Activated CD4-positive, alpha-beta T cell treated with anti-CD3 and anti-CD28 coated beads for 36 hours (primary cell): ENCODE results near the gene C20orf141. TPM values are rescaled to one million over a fixed set of nuclear protein-coding genes. Genes with fewer than 3 reads are reported as not detected.
"Not testable (repeated sequence)": the region's sequence is repeated elsewhere in the genome, so short reads cannot be mapped to it uniquely, and the experiment has no call there.

Experiments
- ATAC-seq: fragments of 200-7000 bp; cut with Tn5 transposase; one replicate; pipeline ENCODE4 v1.10.0; 2021; ENCODE audit warnings: mild to moderate bottlenecking, moderate library complexity
- CTCF ChIA-PET: fragments of 350-600 bp; sonication (Branson Sonifier 250); formaldehyde crosslinking; loops from one replicate; lab custom pipeline; 2021; ENCODE audit warnings: antibody characterized with exemption; lab: Charles Lee
- POLR2A ChIA-PET: fragments of 350-600 bp; sonication (Branson Sonifier 250); formaldehyde crosslinking; loops from one replicate; lab custom pipeline; 2021; ENCODE audit warnings: antibody characterized with exemption, inconsistent platforms; lab: Charles Lee
- DNase-seq: peaks from one replicate; pipeline ENCODE4 v3.0.0-alpha.2; 2020
- H3K27ac Mint-ChIP-seq: one replicate; pipeline ENCODE4 v1.8.0; 2021; ENCODE audit warnings: mixed read lengths
- H3K27me3 Mint-ChIP-seq: one replicate; pipeline ENCODE4 v1.8.0; 2021; ENCODE audit warnings: mixed read lengths
- H3K36me3 Mint-ChIP-seq: one replicate; pipeline ENCODE4 v1.8.0; 2021; ENCODE audit warnings: low read depth, mixed read lengths
- H3K4me1 Mint-ChIP-seq: one replicate; pipeline ENCODE4 v1.8.0; 2021; ENCODE audit warnings: mixed read lengths
- H3K4me3 Mint-ChIP-seq: one replicate; pipeline ENCODE4 v1.8.0; 2021; ENCODE audit warnings: mild to moderate bottlenecking, moderate library complexity, mixed read lengths
- H3K9me3 Mint-ChIP-seq: one replicate; pipeline ENCODE4 v1.8.0; 2021; ENCODE audit warnings: low read depth, mixed read lengths
- intact Hi-C, 2 experiments: fragments of 100-400 bp; cut with DNase I in 1 of 2; cut with micrococcal nuclease in 1 of 2; formaldehyde crosslinking; loops; one replicate each; pipeline versions ENCODE4 v1.14.2 to v1.15.1; 2022 to 2024; cut with DNase I, micrococcal nuclease
- total RNA-seq, 2 experiments: library from RNA; stranded (reverse); gene quantifications; one replicate each; pipeline ENCODE4 v1.2.3, GENCODE V29; 2021

C20orf141 gene
- total RNA-seq, 2 experiments from 2014 or later = not detected

GRCh38 chr20:2825761-2826160 lies 11.0 kb downstream of the C20orf141 start:
- H3K4me1 Mint-ChIP-seq = peaks cover 25% of the 10 kb centered on the region
- POLR2A ChIA-PET = interaction anchor here (0.6 kb wide), 1 partner anchor 225 kb away, joined by 6 read pairs; no protein-coding TSS in a partner anchor
- no peak for DNase-seq
- intact Hi-C loops = no loop called here
- no peaks in the 10 kb centered on the region for H3K9me3 Mint-ChIP-seq
- CTCF ChIA-PET = interaction anchor here (1.0 kb wide), 1 partner anchor 49 kb away, joined by 3 read pairs; no protein-coding TSS in a partner anchor
- no peak for ATAC-seq
- no peak overlapping the region for H3K4me3 Mint-ChIP-seq
- no peaks in the 10 kb centered on the region for H3K36me3 Mint-ChIP-seq
- no peak overlapping the region for H3K27ac Mint-ChIP-seq
- peaks cover 12% of the 10 kb centered on the region for H3K27me3 Mint-ChIP-seq

- H3K4me3 Mint-ChIP-seq = no peak overlapping the region
- DNase-seq = no peak
- no peaks in the 10 kb centered on the region for H3K36me3 Mint-ChIP-seq
- ChIA-PET POLR2A (no interaction called here), CTCF (interaction anchor here (1.0 kb wide), 1 partner anchor 48 kb away, joined by 3 read pairs; no protein-coding TSS in a partner anchor)
- H3K27ac Mint-ChIP-seq = no peak overlapping the region
- H3K4me1 Mint-ChIP-seq = peaks cover 22% of the 10 kb centered on the region
- no peaks in the 10 kb centered on the region for H3K9me3 Mint-ChIP-seq
- intact Hi-C loops = no loop called here
- H3K27me3 Mint-ChIP-seq = peaks cover 8% of the 10 kb centered on the region
- no peak for ATAC-seq
Measured at GRCh38 chr20:2826655-2827054, 11.9 kb downstream of the C20orf141 start.

- Mint-ChIP-seq H3K27me3 (peaks cover 6% of the 10 kb centered on the region), H3K4me3 (no peak overlapping the region), H3K9me3 (no peaks in the 10 kb centered on the region), H3K36me3 (peaks cover 4% of the 10 kb centered on the region), H3K27ac (no peak overlapping the region), H3K4me1 (peaks cover 22% of the 10 kb centered on the region)
- DNase-seq = no peak
- ATAC-seq = no peak
- intact Hi-C loops = no loop called here
- POLR2A ChIA-PET = no interaction called here
- CTCF ChIA-PET = no interaction called here
Measured at GRCh38 chr20:2829376-2829775, 14.6 kb downstream of the C20orf141 start.

- CTCF ChIA-PET, intact Hi-C loops, H3K4me3 Mint-ChIP-seq, DNase-seq, H3K27me3 Mint-ChIP-seq, POLR2A ChIA-PET, H3K9me3 Mint-ChIP-seq, ATAC-seq, H3K27ac Mint-ChIP-seq: not testable (repeated sequence)
- Mint-ChIP-seq H3K4me1 (peaks cover 15% of the 10 kb centered on the region), H3K36me3 (peaks cover 11% of the 10 kb centered on the region)
Measured at GRCh38 chr20:2831206-2831605, 16.4 kb downstream of the C20orf141 start.

- intact Hi-C loops = no loop called here
- no peak overlapping the region for H3K27ac Mint-ChIP-seq
- ChIA-PET CTCF (interaction anchor here (1.0 to 1.2 kb wide), 2 partner anchors 12 to 80 kb away, joined by 3 read pairs; no protein-coding TSS in a partner anchor), POLR2A (no interaction called here)
- peaks cover 9% of the 10 kb centered on the region for H3K4me1 Mint-ChIP-seq
- H3K27me3 Mint-ChIP-seq = no peaks in the 10 kb centered on the region
- no peaks in the 10 kb centered on the region for H3K9me3 Mint-ChIP-seq
- no peak for DNase-seq
- peaks cover 24% of the 10 kb centered on the region for H3K36me3 Mint-ChIP-seq
- H3K4me3 Mint-ChIP-seq = no peak overlapping the region
- no peak for ATAC-seq
Measured at GRCh38 chr20:2833761-2834160, 19.0 kb downstream of the C20orf141 start.

GRCh38 chr20:2834401-2835110 lies 19.8 kb downstream of the C20orf141 start:
- ChIA-PET POLR2A (no interaction called here), CTCF (interaction anchor here (1.0 to 1.2 kb wide), 2 partner anchors 13 to 81 kb away, joined by 3 read pairs; no protein-coding TSS in a partner anchor)
- intact Hi-C loops = no loop called here
- Mint-ChIP-seq H3K9me3 (peaks cover 2% of the 10 kb centered on the region), H3K27me3 (no peaks in the 10 kb centered on the region), H3K36me3 (peaks cover 29% of the 10 kb centered on the region), H3K27ac (no peak overlapping the region), H3K4me3 (no peak overlapping the region), H3K4me1 (peaks cover 14% of the 10 kb centered on the region)
- ATAC-seq = no peak
- DNase-seq = no peak

- intact Hi-C loops = no loop called here
- Mint-ChIP-seq H3K27ac (no peak overlapping the region), H3K9me3 (peaks cover 2% of the 10 kb centered on the region), H3K36me3 (peaks cover 30% of the 10 kb centered on the region), H3K4me3 (no peak overlapping the region), H3K4me1 (peaks cover 17% of the 10 kb centered on the region), H3K27me3 (no peaks in the 10 kb centered on the region)
- DNase-seq (no peak), ATAC-seq (no peak)
- ChIA-PET CTCF (interaction anchor here (0.9 kb wide), 1 partner anchor 166 kb away, joined by 5 read pairs; no protein-coding TSS in a partner anchor), POLR2A (no interaction called here)
Measured at GRCh38 chr20:2835331-2835796, 20.6 kb downstream of the C20orf141 start.

- ATAC-seq (no peak), DNase-seq (no peak)
- Mint-ChIP-seq H3K36me3 (peaks cover 30% of the 10 kb centered on the region), H3K27ac (no peak overlapping the region), H3K9me3 (peaks cover 2% of the 10 kb centered on the region), H3K27me3 (no peaks in the 10 kb centered on the region), H3K4me1 (peaks cover 17% of the 10 kb centered on the region), H3K4me3 (no peak overlapping the region)
- CTCF ChIA-PET = interaction anchor here (0.9 kb wide), 1 partner anchor 166 kb away, joined by 5 read pairs; no protein-coding TSS in a partner anchor
- POLR2A ChIA-PET = no interaction called here
- intact Hi-C loops = no loop called here
Measured at GRCh38 chr20:2836035-2836434, 21.2 kb downstream of the C20orf141 start.

- ChIA-PET CTCF (no interaction called here), POLR2A (no interaction called here)
- no peak overlapping the region for H3K4me3 Mint-ChIP-seq
- DNase-seq (no peak), ATAC-seq (no peak)
- no peaks in the 10 kb centered on the region for H3K27me3 Mint-ChIP-seq
- H3K36me3 Mint-ChIP-seq = peaks cover 30% of the 10 kb centered on the region
- peaks cover 2% of the 10 kb centered on the region for H3K9me3 Mint-ChIP-seq
- intact Hi-C loops = no loop called here
- no peak overlapping the region for H3K27ac Mint-ChIP-seq
- peaks cover 14% of the 10 kb centered on the region for H3K4me1 Mint-ChIP-seq
Measured at GRCh38 chr20:2837221-2837960, 22.6 kb downstream of the C20orf141 start.

GRCh38 chr20:2838170-2838797 lies 23.5 kb downstream of the C20orf141 start:
- POLR2A ChIA-PET = no interaction called here
- H3K27ac Mint-ChIP-seq = no peak overlapping the region

More at GRCh38 chr20:2838170-2838797, 23.5 kb downstream of the C20orf141 start:
- H3K36me3 Mint-ChIP-seq = peaks cover 31% of the 10 kb centered on the region
- H3K9me3 Mint-ChIP-seq = peaks cover 2% of the 10 kb centered on the region
- intact Hi-C loops = no loop called here
- peaks cover 14% of the 10 kb centered on the region for H3K4me1 Mint-ChIP-seq
- no peak overlapping the region for H3K4me3 Mint-ChIP-seq
- no peaks in the 10 kb centered on the region for H3K27me3 Mint-ChIP-seq
- DNase-seq = no peak
- no peak for ATAC-seq
- CTCF ChIA-PET = no interaction called here
